ENCODE measurements around the gene ARL6IP6. TPM values are rescaled to one million over a fixed set of nuclear protein-coding genes. Genes with fewer than 3 reads are reported as not detected.
"Not testable (repeated sequence)": the region's sequence is repeated elsewhere in the genome, so short reads cannot be mapped to it uniquely, and the experiment has no call there.

Gene ARL6IP6
- polyA plus RNA-seq, 1 experiment: 7.9 TPM

DNA sequence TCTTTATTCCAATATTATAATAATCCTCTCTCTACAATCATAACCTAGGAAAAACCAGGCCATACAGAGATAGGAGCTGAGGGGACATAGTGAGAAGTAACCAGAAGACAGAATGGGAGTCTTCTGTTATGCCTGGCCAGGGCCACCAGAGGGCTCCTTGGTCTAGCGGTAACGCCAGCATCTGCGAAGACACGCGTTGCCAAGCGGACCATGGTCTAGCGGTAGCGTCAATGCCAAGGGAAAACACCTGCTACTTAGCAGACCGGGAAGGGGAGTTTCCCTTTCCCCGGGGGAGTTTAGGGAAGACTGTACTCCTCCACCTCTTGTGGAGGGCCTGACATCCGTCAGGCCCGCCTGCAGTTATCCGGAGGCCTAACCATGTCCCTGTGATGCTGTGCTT, 36.6 kb downstream of the ARL6IP6 start:
- CTCF ChIA-PET: interaction anchor here (0.9 kb wide), 1 partner anchor 12 kb away, joined by 4 read pairs; no protein-coding TSS in a partner anchor
- POLR2A ChIA-PET: no interaction called here
- no peaks in the 10 kb centered on the region for H3K27me3 ChIP-seq (ENCODE audit: control insufficient read depth, insufficient read depth, low read length)

DNA sequence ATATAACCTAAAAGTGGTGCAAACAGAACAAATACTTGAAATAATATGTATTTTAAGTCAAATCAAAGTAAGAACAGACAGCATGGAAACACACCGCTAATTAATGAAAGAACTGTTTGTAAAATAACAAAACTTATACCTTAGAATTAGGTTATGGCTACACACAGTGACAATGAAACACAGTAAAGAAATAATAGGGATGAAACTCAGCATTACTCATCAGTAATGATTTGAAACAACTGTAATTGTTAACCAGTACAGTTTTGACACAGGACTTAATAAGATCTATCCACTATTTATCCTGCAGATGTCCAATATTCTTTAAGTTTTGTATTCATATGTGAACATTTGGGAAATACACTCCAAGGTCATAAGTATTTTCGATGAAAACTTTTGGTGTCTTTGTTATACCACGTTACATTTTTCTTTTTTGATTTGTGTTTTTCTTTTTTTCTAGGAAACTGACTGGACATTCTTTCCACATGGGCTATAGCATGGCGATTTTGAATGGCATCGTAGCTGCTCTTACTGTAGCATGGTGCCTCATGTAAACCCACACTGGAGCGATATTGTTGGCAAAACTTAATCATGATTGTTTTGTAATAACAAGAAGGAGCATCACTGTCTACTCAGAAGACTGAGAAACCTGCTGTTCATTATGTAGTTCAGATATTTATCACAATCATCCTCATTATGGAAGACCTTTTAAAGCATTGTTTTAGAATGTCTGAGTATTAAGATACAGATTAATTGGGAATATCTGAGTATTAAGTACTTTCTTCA, 41.1 kb downstream of the ARL6IP6 start:
- H3K27me3 ChIP-seq (ENCODE audit: control insufficient read depth, insufficient read depth, low read length): no peaks in the 10 kb centered on the region
- TF ChIP-seq, protein P1, sequence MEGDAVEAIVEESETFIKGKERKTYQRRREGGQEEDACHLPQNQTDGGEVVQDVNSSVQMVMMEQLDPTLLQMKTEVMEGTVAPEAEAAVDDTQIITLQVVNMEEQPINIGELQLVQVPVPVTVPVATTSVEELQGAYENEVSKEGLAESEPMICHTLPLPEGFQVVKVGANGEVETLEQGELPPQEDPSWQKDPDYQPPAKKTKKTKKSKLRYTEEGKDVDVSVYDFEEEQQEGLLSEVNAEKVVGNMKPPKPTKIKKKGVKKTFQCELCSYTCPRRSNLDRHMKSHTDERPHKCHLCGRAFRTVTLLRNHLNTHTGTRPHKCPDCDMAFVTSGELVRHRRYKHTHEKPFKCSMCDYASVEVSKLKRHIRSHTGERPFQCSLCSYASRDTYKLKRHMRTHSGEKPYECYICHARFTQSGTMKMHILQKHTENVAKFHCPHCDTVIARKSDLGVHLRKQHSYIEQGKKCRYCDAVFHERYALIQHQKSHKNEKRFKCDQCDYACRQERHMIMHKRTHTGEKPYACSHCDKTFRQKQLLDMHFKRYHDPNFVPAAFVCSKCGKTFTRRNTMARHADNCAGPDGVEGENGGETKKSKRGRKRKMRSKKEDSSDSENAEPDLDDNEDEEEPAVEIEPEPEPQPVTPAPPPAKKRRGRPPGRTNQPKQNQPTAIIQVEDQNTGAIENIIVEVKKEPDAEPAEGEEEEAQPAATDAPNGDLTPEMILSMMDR (IDR thresholded peaks at IDR 0.05; ENCODE audit: insufficient read depth, low read depth, low read length): no peak
- POLR2A ChIA-PET: no interaction called here
- H3K36me3 ChIP-seq (ENCODE audit: control insufficient read depth, insufficient read depth, low read length): peaks cover 1% of the 10 kb centered on the region; the same call in 1 of the 2 replicates
- no peak for DNase-seq (ENCODE audit: low read depth)
- no peak overlapping the region for H3K4me3 ChIP-seq (ENCODE audit: low read depth, low read length)
- CTCF ChIA-PET: interaction anchor here (1.3 kb wide), 1 partner anchor 17 kb away, joined by 3 read pairs; no protein-coding TSS in a partner anchor

More for the DNA sequence above, 36.6 kb downstream of the ARL6IP6 start:
- DNase-seq (ENCODE audit: low read depth): no peak
- TF ChIP-seq, protein P1 (IDR thresholded peaks at IDR 0.05; ENCODE audit: insufficient read depth, low read depth, low read length): peak; percentile 31
- Histone ChIP-seq H3K36me3 (ENCODE audit: control insufficient read depth, insufficient read depth, low read length) (peaks cover 1% of the 10 kb centered on the region; the same call in 1 of the 2 replicates), H3K4me3 (ENCODE audit: low read depth, low read length) (no peak overlapping the region)

DNA sequence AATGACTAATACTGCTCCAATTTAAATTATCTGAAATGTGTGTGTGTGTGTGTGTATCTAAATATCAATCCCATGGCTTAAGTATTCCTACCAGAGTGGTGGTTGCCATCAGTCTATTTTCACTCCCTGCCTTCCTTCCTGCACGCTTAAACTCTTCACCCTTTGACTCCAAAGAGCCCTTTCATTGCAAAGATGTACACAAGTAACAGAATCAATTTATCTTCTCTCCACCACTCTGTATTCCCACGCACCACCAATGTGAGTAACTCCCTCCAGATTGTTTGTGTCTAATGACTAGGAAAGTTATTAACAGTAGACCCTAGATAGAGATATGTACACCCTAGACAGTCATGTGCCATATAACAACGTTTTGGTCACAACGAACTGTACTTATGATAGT, 42.8 kb downstream of the ARL6IP6 start:
- Histone ChIP-seq H3K27me3 (ENCODE audit: control insufficient read depth, insufficient read depth, low read length) (no peaks in the 10 kb centered on the region), H3K36me3 (ENCODE audit: control insufficient read depth, insufficient read depth, low read length) (no peaks in the 10 kb centered on the region; the same call in 1 of the 2 replicates), H3K4me3 (ENCODE audit: low read depth, low read length) (no peak overlapping the region)
- no peak for DNase-seq (ENCODE audit: low read depth)
- CTCF ChIA-PET: no interaction called here
- POLR2A ChIA-PET: no interaction called here
- TF ChIP-seq, protein P1 (IDR thresholded peaks at IDR 0.05; ENCODE audit: insufficient read depth, low read depth, low read length): no peak

DNA sequence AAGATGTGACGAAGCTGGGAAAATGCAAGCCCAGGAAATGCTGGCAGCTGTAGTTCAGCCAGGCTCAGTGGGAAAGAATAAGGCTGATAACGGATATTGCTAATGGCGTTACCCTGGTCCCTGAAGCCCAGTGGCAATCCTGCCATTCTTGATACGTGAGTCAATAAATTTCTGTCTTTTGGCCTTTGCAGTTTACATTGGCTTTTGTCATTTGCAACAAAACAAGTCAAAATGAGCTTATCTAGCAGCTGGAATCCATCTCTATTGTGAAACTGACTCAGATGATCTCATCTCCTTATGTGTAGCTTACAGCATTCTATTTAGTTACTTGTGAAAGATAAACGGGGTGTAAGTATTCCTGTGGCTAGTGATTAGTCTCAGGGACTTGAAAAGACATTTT, 43.8 kb downstream of the ARL6IP6 start:
- TF ChIP-seq, protein P1 (IDR thresholded peaks at IDR 0.05; ENCODE audit: insufficient read depth, low read depth, low read length): no peak
- Histone ChIP-seq H3K4me3 (ENCODE audit: low read depth, low read length) (no peak overlapping the region), H3K36me3 (ENCODE audit: control insufficient read depth, insufficient read depth, low read length) (no peaks in the 10 kb centered on the region; the same call in 1 of the 2 replicates), H3K27me3 (ENCODE audit: control insufficient read depth, insufficient read depth, low read length) (no peaks in the 10 kb centered on the region)
- ChIA-PET POLR2A (no interaction called here), CTCF (interaction anchor here (0.8 kb wide), 1 partner anchor 80 kb away, joined by 3 read pairs; no protein-coding TSS in a partner anchor)
- peak; percentile 46 for DNase-seq (ENCODE audit: low read depth)

DNA sequence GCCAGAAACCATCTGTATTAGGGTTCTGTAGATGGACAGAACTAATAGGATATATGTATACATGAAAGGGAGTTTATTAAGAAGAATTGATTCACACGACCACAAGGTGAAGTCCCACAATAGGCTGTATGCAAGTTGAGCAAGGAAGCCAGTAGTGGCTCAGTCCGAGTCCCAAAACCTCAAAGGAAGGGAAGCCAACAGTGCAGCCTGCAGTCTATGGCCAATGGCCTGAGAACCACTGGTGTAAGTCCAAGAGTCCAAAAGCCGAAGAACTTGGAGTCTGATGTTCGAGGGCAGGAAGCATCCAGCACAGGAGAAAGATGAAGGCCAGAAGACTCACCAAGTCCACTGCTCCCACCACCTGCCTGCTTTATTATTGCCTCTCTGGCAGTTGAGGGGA, 44.8 kb downstream of the ARL6IP6 start:
- H3K36me3 ChIP-seq (ENCODE audit: control insufficient read depth, insufficient read depth, low read length); H3K27me3 ChIP-seq (ENCODE audit: control insufficient read depth, insufficient read depth, low read length); CTCF ChIA-PET; POLR2A ChIA-PET; DNase-seq (ENCODE audit: low read depth); H3K4me3 ChIP-seq (ENCODE audit: low read depth, low read length): not testable (repeated sequence)
